NK-92 (cell line): Measurements from ENCODE around the gene MOV10.

Experiments used
- DNase-seq: peaks from one replicate; lab custom pipeline; 2025; ENCODE audit not compliant: unreplicated experiment; lab: John Stamatoyannopoulos, UW

The MOV10 gene

GRCh38 chr1:112699425-112700144 lies 25.1 kb downstream of the MOV10 start:
- DNase-seq = no peak

- DNase-seq = no peak
These were observed 26.1 kb downstream of the MOV10 start for GRCh38 chr1:112700290-112701226.

- no peak for DNase-seq
These were observed 27.0 kb downstream of the MOV10 start for GRCh38 chr1:112701227-112702066.

- DNase-seq = no peak
These were observed 27.6 kb downstream of the MOV10 start for GRCh38 chr1:112702067-112702395.

GRCh38 chr1:112702420-112703261 lies 28.2 kb downstream of the MOV10 start:
- no peak for DNase-seq

- DNase-seq = no peak
These were observed 29.2 kb downstream of the MOV10 start for GRCh38 chr1:112703706-112704105.

- DNase-seq = no peak
These were observed 30.0 kb downstream of the MOV10 start for GRCh38 chr1:112704391-112704933.

GRCh38 chr1:112704934-112705627 lies 30.6 kb downstream of the MOV10 start:
- DNase-seq = no peak

- no peak for DNase-seq
These were observed 32.2 kb downstream of the MOV10 start, which contains the start of gene RHOC for GRCh38 chr1:112706505-112707220. Gene RHOC, minus strand, starts transcription at chr1:112707127. Its CDS starts 3,328 bp downstream, at chr1:112703799.

GRCh38 chr1:112707221-112708001 lies 33.0 kb downstream of the MOV10 start:
- DNase-seq = no peak

- no peak for DNase-seq
These were observed 33.6 kb downstream of the MOV10 start for GRCh38 chr1:112708002-112708448.

GRCh38 chr1:112708489-112708888 lies 34.0 kb downstream of the MOV10 start:
- no peak for DNase-seq

GRCh38 chr1:112710159-112710558 lies 35.7 kb downstream of the MOV10 start:
- DNase-seq = no peak

- DNase-seq = no peak
These were observed 36.1 kb downstream of the MOV10 start for GRCh38 chr1:112710586-112710985.

- DNase-seq = no peak
These were observed 36.6 kb downstream of the MOV10 start for GRCh38 chr1:112711041-112711440.

GRCh38 chr1:112711670-112712069 lies 37.2 kb downstream of the MOV10 start:
- no peak for DNase-seq

- DNase-seq = no peak
These were observed 37.7 kb downstream of the MOV10 start for GRCh38 chr1:112712191-112712590.

- no peak for DNase-seq
These were observed 38.3 kb downstream of the MOV10 start for GRCh38 chr1:112712701-112713128.
